Stomach (tissue), 9 donors: ENCODE data around the gene FRAS1. TPM values are rescaled to one million over a fixed set of nuclear protein-coding genes. Genes with fewer than 3 reads are reported as not detected.

Source experiments
- DNase-seq, 2 donors: peaks; one replicate each; pipeline versions ENCODE4 v3.0.0 to v3.0.0-alpha.2; 2013 to 2019
- H3K27ac ChIP-seq, 5 donors: fragments of 200-600 bp in 4 of 5; sonication (generic) in 4 of 5; one replicate each; pipeline ENCODE4 v1.5.1; 2013 to 2019; ENCODE audit warnings: mild to moderate bottlenecking in 1 of 5, moderate library complexity in 1 of 5
- H3K27me3 ChIP-seq, 3 donors: fragments of 200-600 bp; sonication (generic); one replicate each; pipeline ENCODE4 v1.5.1; 2017 to 2019; ENCODE audit warnings: mixed run types in 1 of 3
- H3K36me3 ChIP-seq, 4 donors: fragments of 200-600 bp; sonication (generic); 1 replicate in 3 of 4; 2 replicates in 1 of 4; pipeline ENCODE4 v1.5.1; 2016 to 2019
- H3K4me1 ChIP-seq, 4 donors: fragments of 200-600 bp; sonication (generic); one replicate each; pipeline ENCODE4 v1.5.1; 2016 to 2019
- H3K4me3 ChIP-seq, 4 donors: fragments of 200-600 bp; sonication (generic) in 3 of 4; one replicate each; pipeline ENCODE4 v1.5.1; 2016 to 2019; ENCODE audit warnings: mild to moderate bottlenecking in 1 of 4
- H3K9me3 ChIP-seq, 4 donors: fragments of 200-600 bp; sonication (generic); one replicate each; pipeline ENCODE4 v1.5.1; 2016 to 2019
- CTCF ChIP-seq, 7 experiments: fragments of 450-650 bp in 4 of 7; fragments of 200-600 bp in 3 of 7; sonication (generic) in 3 of 7; IDR thresholded peaks; one replicate each; pipeline ENCODE4 v1.5.1; 2016 to 2019; ENCODE audit warnings: antibody characterized with exemption in 7 of 7, control low read depth in 2 of 7, mild to moderate bottlenecking in 1 of 7
- EP300 ChIP-seq: sonication (generic); formaldehyde crosslinking; IDR thresholded peaks from one replicate; pipeline ENCODE4 v1.6.1; 2017; ENCODE audit warnings: antibody characterized with exemption
- POLR2A ChIP-seq, 4 donors: fragments of 450-650 bp; IDR thresholded peaks; one replicate each; pipeline ENCODE4 v1.6.1; 2016; ENCODE audit warnings: antibody characterized with exemption in 4 of 4, control low read depth in 2 of 4, mild to moderate bottlenecking in 1 of 4, moderate library complexity in 1 of 4
- POLR2AphosphoS5 ChIP-seq, 3 donors: sonication (generic); formaldehyde crosslinking; IDR thresholded peaks; one replicate each; pipeline ENCODE4 v1.6.1; 2016; ENCODE audit warnings: antibody characterized with exemption in 3 of 3
- WGBS, 5 donors: extraction: QIAGEN DNeasy Blood & Tissue Kit in 3 of 5; methylation state at CpG; one replicate each; pipeline versions ENCODE4 v1.1.5 to v1.1.7; 2013 to 2018; 5-methylcytosine and 5-hydroxymethylcytosine counted together
- intact Hi-C: fragments of 100-400 bp; cut with DNase I; formaldehyde crosslinking; loops from one replicate; pipeline ENCODE4 v1.15.1; 2023; ENCODE audit warnings: low total_unique reads
- polyA plus RNA-seq, 3 donors: library from polyadenylated mRNA; stranded (reverse); fragments of 200-250 nt; gene quantifications; one replicate each; pipeline ENCODE4 v1.2.3, GENCODE V29; 2013
- total RNA-seq, 5 donors: library from RNA; depleted of rRNA; stranded (reverse); fragments of >200 nt; gene quantifications; one replicate each; pipeline versions ENCODE4 v1.1.0 to v1.2.3, GENCODE V29; 2014 to 2016
- donor health status: healthy with polysubstance abuse.
- donor health status: Bipolar disorder and iron deficiency.
- donor health status: healthy.

FRAS1 gene
- total and polyA plus RNA-seq, 8 donors: under 0.01 to 12.7 (median 2.0) TPM

GRCh38 chr4:78346222-78346621 is 289.1 kb downstream of the FRAS1 start:
- Histone ChIP-seq H3K4me3 (no peak overlapping the region), H3K9me3 (no peaks in the 10 kb centered on the region), H3K27me3 (no peaks in the 10 kb centered on the region), H3K27ac (no peak overlapping the region), H3K4me1 (no peaks in the 10 kb centered on the region), H3K36me3 (no peaks in the 10 kb centered on the region)
- DNase-seq: no peak
- 71 to 90% (median 81%) methylated on average over 5 of the region's 5 CpGs for WGBS, 5 donors
- intact Hi-C loops: no loop called here
- TF ChIP-seq EP300: no peak
- no peak for TF ChIP-seq CTCF (IDR thresholded peaks at IDR 0.05)
- no peak for TF ChIP-seq POLR2AphosphoS5 (IDR thresholded peaks at IDR 0.05)
- TF ChIP-seq POLR2A (IDR thresholded peaks at IDR 0.05): no peak

- Histone ChIP-seq H3K4me1 (no peaks in the 10 kb centered on the region), H3K36me3 (no peaks in the 10 kb centered on the region), H3K9me3 (no peaks in the 10 kb centered on the region), H3K27ac (no peak overlapping the region), H3K4me3 (no peak overlapping the region), H3K27me3 (no peaks in the 10 kb centered on the region)
- no peak for TF ChIP-seq POLR2AphosphoS5 (IDR thresholded peaks at IDR 0.05)
- intact Hi-C loops: no loop called here
- WGBS, 5 donors: 77 to 97% (median 91%) methylated on average over 3 of the region's 3 CpGs
- DNase-seq: no peak
Observed at GRCh38 chr4:78347527-78347926, 290.4 kb downstream of the FRAS1 start.

GRCh38 chr4:78353921-78354320 is 296.8 kb downstream of the FRAS1 start:
- Histone ChIP-seq H3K9me3 (no peaks in the 10 kb centered on the region), H3K27ac (no peak overlapping the region), H3K27me3 (no peaks in the 10 kb centered on the region), H3K4me1 (no peaks in the 10 kb centered on the region), H3K36me3 (no peaks in the 10 kb centered on the region), H3K4me3 (no peak overlapping the region)
- 87 to 93% (median 90%) methylated on average over 5 of the region's 6 CpGs for WGBS, 5 donors
- DNase-seq: no peak
- TF ChIP-seq POLR2A (IDR thresholded peaks at IDR 0.05) (no peak), CTCF (IDR thresholded peaks at IDR 0.05) (no peak), POLR2AphosphoS5 (IDR thresholded peaks at IDR 0.05) (no peak), EP300 (no peak)
- intact Hi-C loops: no loop called here

GRCh38 chr4:78354782-78355181 is 297.7 kb downstream of the FRAS1 start:
- Histone ChIP-seq H3K4me3 (no peak overlapping the region), H3K27ac (no peak overlapping the region), H3K27me3 (no peaks in the 10 kb centered on the region), H3K9me3 (no peaks in the 10 kb centered on the region), H3K4me1 (no peaks in the 10 kb centered on the region), H3K36me3 (no peaks in the 10 kb centered on the region)
- no peak for DNase-seq
- TF ChIP-seq EP300: no peak
- no peak for TF ChIP-seq POLR2AphosphoS5 (IDR thresholded peaks at IDR 0.05)
- TF ChIP-seq POLR2A (IDR thresholded peaks at IDR 0.05): no peak
- no peak for TF ChIP-seq CTCF (IDR thresholded peaks at IDR 0.05)
- intact Hi-C loops: no loop called here
- WGBS, 5 donors: 71 to 86% (median 80%) methylated on average over 4 of the region's 4 CpGs

GRCh38 chr4:78355306-78355705 is 298.2 kb downstream of the FRAS1 start:
- 86 to 98% (median 90%) methylated on average over 3 of the region's 3 CpGs for WGBS, 5 donors
- no peaks in the 10 kb centered on the region for H3K4me1 ChIP-seq
- H3K36me3 ChIP-seq: no peaks in the 10 kb centered on the region
- TF ChIP-seq CTCF (IDR thresholded peaks at IDR 0.05) (no peak), EP300 (no peak), POLR2AphosphoS5 (IDR thresholded peaks at IDR 0.05) (no peak), POLR2A (IDR thresholded peaks at IDR 0.05) (no peak)
- intact Hi-C loops: no loop called here
- no peak overlapping the region for H3K4me3 ChIP-seq
- no peaks in the 10 kb centered on the region for H3K9me3 ChIP-seq
- no peaks in the 10 kb centered on the region for H3K27me3 ChIP-seq
- DNase-seq: no peak
- H3K27ac ChIP-seq: no peak overlapping the region
